GM10847 (cell line): Measurements from ENCODE around the gene TFDP2.

Experiments used
- POLR2A ChIP-seq: IDR thresholded peaks from 2 replicates; pipeline ENCODE4 v1.6.1; 2011; ENCODE audit not compliant: insufficient read length; ENCODE audit errors: extremely low read depth

TFDP2 gene

GRCh38 chr3:142046320-142047020, 102.9 kb downstream of the TFDP2 start:
- TF ChIP-seq POLR2A, result no peak

DNA sequence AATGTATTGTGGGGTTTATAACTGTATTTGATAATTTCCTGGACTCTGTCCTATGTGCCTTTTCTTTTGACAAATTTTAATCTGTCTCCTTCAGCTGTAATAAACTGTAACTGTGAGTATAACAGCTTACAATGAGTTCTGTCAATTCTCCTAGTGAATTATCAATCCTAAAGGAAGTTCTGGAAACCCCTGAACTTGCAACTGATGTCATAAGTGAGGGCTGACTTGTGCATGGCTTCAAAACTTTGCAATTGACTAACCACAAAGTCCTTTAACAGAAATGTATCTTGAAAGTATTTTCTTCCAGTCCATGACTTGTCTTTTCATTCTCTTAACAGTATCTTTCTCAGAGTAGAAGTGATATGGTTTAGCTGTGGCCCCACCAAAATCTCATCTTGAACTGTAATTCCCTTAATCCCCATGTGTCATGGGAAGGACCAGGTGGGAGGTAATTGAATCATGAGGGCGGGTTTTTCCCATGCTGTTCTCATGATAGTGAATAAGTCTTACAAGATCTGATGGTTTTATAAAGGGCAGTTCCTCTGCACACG, 108.3 kb downstream of the TFDP2 start:
- no peak for TF ChIP-seq POLR2A

DNA sequence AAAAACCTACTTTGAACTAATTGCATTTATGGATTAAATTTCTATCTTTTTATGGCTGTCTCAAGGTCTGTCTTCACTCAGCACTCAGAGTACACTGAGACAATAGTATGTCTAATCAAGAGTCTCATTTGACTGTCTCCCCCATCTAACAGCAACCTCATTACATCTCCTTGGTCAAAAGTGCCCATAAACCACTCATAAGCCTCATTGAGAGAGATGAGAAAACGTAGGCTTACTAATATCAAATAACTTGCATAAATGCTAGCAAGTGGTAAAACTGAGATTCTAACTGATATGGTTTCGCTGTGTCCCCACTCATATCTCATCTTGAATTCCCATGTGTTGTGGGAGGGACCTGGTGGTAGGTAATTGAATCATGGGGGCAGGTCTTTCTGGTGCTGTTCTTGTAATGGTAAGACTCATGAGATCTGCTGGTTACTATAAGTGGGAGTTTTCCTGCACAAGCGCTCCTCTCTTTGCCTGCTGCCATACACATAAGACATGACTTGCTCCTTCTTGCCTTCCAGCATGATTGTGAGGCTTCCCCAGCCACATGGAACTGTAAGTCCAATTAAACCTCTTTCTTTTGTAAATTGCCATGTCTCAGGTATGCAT, 113.9 kb downstream of the TFDP2 start:
- TF ChIP-seq POLR2A, result no peak

- TF ChIP-seq POLR2A, result no peak
These were observed 116.1 kb downstream of the TFDP2 start for GRCh38 chr3:142033292-142033691.

DNA sequence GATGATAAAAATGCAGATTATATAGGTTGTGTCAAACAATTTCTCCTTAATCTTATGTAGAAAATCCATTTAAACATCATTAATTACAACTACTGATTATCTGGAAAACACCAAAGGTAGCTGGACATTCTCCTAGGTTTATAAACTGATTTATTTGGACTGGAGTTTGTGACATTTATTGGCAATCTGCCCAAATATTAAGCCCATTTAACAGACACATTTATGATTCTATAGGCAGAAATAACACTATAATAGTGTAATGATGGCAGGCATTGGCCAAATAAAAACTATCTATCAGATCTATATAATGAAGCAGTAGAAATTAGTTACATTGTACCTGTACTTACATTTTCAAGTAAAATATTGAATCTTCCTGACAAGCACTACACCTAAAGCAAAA, 117.8 kb downstream of the TFDP2 start:
- no peak for TF ChIP-seq POLR2A

- TF ChIP-seq POLR2A, result no peak
These were observed 119.6 kb downstream of the TFDP2 start for GRCh38 chr3:142029791-142030190.

DNA sequence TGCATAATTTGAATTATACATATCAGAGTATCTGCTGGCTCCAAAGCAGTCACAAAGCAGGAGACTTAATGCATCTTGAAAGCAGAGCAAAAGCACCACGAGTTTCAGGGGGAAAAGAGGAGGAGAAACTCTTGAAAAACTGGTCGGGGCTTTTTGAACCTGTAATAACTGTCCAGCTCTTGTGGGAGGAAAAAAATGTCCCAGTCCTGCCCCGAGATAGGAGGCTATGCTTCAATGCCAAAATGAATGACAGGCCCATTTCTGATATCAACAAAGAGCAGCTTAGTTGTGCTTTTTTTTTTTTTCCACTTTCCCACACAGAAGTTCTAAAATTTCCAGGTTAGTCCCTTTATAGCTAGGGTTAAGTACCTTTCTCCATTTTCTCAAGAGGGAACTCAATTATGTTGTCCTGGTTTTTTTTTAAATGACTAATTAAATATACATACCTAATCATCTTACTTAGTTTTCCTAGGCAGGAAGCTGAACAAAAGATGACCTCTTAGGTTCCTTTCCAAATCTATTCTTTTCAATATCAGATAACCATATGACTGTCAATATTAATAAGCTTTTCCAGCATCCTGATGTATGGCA, 120.2 kb downstream of the TFDP2 start:
- no peak for TF ChIP-seq POLR2A

DNA sequence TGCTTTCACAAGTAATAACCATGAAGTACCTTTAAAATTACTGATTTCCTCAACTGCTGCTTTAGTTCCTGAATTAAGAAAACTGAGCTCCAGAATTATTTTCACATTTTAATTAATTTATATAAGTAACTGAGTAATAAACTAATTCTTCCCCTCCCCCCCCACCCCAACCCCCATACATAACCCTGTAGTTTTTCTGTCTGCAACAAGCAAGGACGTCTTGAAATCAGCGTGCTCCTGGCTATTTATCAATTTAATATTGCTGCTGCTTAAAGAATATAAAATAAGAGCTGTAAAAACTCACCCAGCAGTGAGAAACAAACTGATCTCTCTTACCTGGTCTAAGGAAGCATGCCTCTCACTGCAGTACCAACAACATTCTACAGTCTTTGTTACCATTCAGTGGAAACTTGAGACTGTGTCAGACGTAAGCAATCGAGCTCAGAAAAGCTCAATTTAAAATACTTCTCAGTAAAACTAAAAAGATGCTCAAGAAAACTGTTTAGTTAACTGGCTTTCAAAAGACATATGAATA, 121.0 kb downstream of the TFDP2 start:
- TF ChIP-seq POLR2A, result no peak

DNA sequence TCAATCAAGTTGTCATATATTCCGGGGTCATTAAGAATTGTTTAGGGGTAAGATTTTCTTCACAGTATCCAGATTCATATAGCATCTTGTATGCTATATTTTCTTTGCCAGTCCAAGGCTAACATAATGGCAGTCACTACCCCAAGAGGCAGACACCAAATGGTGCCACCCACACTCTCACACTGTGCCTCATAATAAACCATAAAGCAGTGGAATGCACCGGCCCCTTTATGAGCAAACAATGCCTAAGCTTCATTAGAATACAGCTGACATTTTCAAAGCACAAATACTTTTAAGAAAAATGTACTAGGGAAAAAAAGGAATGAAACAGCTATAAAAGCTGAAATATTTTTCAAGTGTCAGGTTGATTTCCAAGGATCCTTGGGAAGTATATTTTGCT, 121.6 kb downstream of the TFDP2 start:
- no peak for TF ChIP-seq POLR2A

- no peak for TF ChIP-seq POLR2A
These were observed 122.0 kb downstream of the TFDP2 start for GRCh38 chr3:142027300-142027699.

- no peak for TF ChIP-seq POLR2A
These were observed 123.0 kb downstream of the TFDP2 start for GRCh38 chr3:142026333-142026732.

GRCh38 chr3:142022381-142022780, 127.0 kb downstream of the TFDP2 start:
- no peak for TF ChIP-seq POLR2A

GRCh38 chr3:142021127-142021526, 128.2 kb downstream of the TFDP2 start:
- TF ChIP-seq POLR2A, result no peak

DNA sequence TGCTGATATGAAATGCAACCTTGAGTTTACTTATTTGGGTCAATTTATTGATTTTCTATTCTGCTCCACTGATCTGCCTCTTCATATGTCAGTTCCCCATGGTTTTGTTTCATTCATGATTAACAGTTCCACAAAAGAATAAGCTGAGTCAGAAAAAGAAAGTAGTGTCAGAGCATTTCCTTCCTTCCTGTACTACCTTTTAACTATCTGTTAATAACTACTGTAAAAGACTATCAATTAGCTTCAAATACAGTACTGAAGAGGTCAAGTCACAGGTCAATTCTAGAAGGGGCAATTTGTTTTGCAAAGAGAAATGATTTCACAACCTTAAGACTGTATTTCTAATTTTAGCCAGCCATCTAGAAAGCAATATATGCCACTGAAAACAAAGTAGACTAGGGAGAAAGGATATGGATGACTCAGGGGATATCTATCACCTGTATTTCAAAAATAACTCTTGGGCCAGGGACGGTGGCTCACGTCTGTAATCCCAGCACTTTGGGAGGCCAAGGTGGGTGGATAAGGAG, 129.5 kb downstream of the TFDP2 start:
- no peak for TF ChIP-seq POLR2A

- TF ChIP-seq POLR2A, result no peak
These were observed 135.4 kb downstream of the TFDP2 start for GRCh38 chr3:142013993-142014392.
